CD4-positive, alpha-beta T cell (primary cell): ENCODE results near the gene PLEKHO2. TPM values are rescaled to one million over a fixed set of nuclear protein-coding genes. Genes with fewer than 3 reads are reported as not detected.

Source experiments
- ATAC-seq: fragments of 200-7000 bp; cut with Tn5 transposase; one replicate; pipeline ENCODE4 v1.10.0; 2022; ENCODE audit warnings: mild to moderate bottlenecking; ENCODE audit not compliant: poor library complexity
- CTCF ChIA-PET: fragments of 350-600 bp; sonication (Branson Sonifier 250); formaldehyde crosslinking; loops from one replicate; lab custom pipeline; 2021; ENCODE audit warnings: antibody characterized with exemption, inconsistent platforms; lab: Charles Lee
- POLR2A ChIA-PET: fragments of 350-600 bp; sonication (Branson Sonifier 250); formaldehyde crosslinking; loops from one replicate; lab custom pipeline; 2021; ENCODE audit warnings: antibody characterized with exemption, inconsistent platforms; lab: Charles Lee
- DNase-seq, 14 experiments: peaks; one replicate each; pipeline ENCODE4 v3.0.0-alpha.2; 2013 to 2020; ENCODE audit warnings: mixed read lengths in 2 of 14
- H3K27ac ChIP-seq, 2 donors: one replicate each; pipeline versions ENCODE4 v1.5.1 to v1.7.0; 2013; ENCODE audit warnings: low read length in 2 of 2, low read depth in 1 of 2, mild to moderate bottlenecking in 1 of 2
- H3K27me3 ChIP-seq, 2 experiments: 1 replicate in 1 of 2; 2 replicates in 1 of 2; pipeline versions ENCODE4 v1.6.1 to v1.7.0; 2013; ENCODE audit warnings: low read length in 2 of 2, control low read depth in 1 of 2, mild to moderate bottlenecking in 1 of 2, moderate library complexity in 1 of 2; ENCODE audit not compliant: insufficient read depth in 2 of 2, control insufficient read depth in 1 of 2
- H3K36me3 ChIP-seq: one replicate; pipeline ENCODE4 v1.6.1; 2013; ENCODE audit warnings: low read length, control low read depth; ENCODE audit not compliant: insufficient read depth
- H3K4me1 ChIP-seq: one replicate; pipeline ENCODE4 v1.6.1; 2013; ENCODE audit warnings: low read length, control low read depth; ENCODE audit not compliant: insufficient read depth
- H3K4me3 ChIP-seq: one replicate; pipeline ENCODE4 v1.5.1; 2013; ENCODE audit warnings: mild to moderate bottlenecking, low read length, moderate library complexity
- H3K9me3 ChIP-seq, 2 experiments: 1 replicate in 1 of 2; 2 replicates in 1 of 2; pipeline versions ENCODE4 v1.6.1 to v1.7.0; 2013; ENCODE audit warnings: low read length in 2 of 2, mild to moderate bottlenecking in 2 of 2, control low read depth in 1 of 2, moderate library complexity in 1 of 2; ENCODE audit not compliant: control insufficient read depth in 1 of 2, insufficient read depth in 1 of 2
- H3K27ac Mint-ChIP-seq: one replicate; pipeline ENCODE4 v1.8.0; 2020; ENCODE audit warnings: mixed read lengths
- H3K27me3 Mint-ChIP-seq: one replicate; pipeline ENCODE4 v1.8.0; 2021; ENCODE audit warnings: mixed read lengths
- H3K36me3 Mint-ChIP-seq: one replicate; pipeline ENCODE4 v1.8.0; 2021; ENCODE audit warnings: low read depth, mixed read lengths
- H3K4me1 Mint-ChIP-seq: one replicate; pipeline ENCODE4 v1.8.0; 2021; ENCODE audit warnings: low read depth, mixed read lengths
- H3K4me3 Mint-ChIP-seq: one replicate; pipeline ENCODE4 v1.8.0; 2020; ENCODE audit warnings: mild to moderate bottlenecking, mixed read lengths
- H3K9me3 Mint-ChIP-seq: one replicate; pipeline ENCODE4 v1.8.0; 2020; ENCODE audit warnings: mixed read lengths
- CTCF ChIP-seq: fragments of 200-600 bp; IDR thresholded peaks from one replicate; pipeline ENCODE4 v1.8.0; 2022; ENCODE audit warnings: antibody characterized with exemption, mild to moderate bottlenecking
- intact Hi-C, 2 experiments: fragments of 100-400 bp; cut with DNase I in 1 of 2; cut with micrococcal nuclease in 1 of 2; formaldehyde crosslinking; loops; one replicate each; pipeline versions ENCODE4 v1.15.1 to v1.9.0; 2023 to 2025; cut with DNase I, micrococcal nuclease
- total RNA-seq, 174 experiments: library from RNA in 2 of 174; stranded (reverse) in 2 of 174; gene quantifications; one replicate each; pipeline ENCODE4 v1.2.3 and lab custom pipeline; 2021 to 2026

Gene PLEKHO2
- total RNA-seq, 2 experiments from 2014 or later = 5.6 to 5.9 TPM

DNA sequence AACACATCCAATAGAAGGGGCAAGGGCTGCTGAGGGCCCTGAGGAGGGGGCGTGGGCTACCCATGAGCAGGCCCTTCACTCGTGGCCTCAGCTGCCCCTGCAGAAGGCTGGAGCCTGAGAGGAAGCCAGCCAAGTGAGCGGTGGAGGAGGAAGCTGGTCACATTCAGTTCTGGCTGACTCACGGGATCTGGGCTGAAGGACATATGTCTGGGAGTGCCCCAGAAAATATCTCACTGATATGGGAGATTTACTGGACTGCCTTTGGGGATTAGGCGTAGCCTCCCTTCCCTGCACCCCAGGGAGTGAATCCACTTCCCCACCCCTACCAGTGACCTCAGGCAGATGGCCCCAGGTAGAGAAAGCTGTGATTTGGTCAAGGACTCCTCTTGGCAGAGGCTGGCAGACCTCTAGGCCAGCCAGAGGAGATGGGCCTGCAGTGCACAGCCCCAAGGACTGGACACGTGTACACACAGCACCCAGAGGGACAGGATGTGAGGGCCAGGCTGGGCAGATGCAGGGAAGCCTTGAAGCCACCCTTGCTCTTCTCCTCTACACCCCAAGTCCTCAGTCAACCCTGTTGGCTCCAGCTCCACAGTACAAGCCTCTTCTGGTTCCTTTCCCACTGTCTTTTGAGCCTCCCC lies 55.8 kb downstream of the PLEKHO2 start:
- CTCF ChIA-PET = interaction anchor here (0.6 kb wide), 1 partner anchor 169 kb away, joined by 3 read pairs; no protein-coding TSS in a partner anchor
- H3K4me1 Mint-ChIP-seq = peaks cover 61% of the 10 kb centered on the region
- Histone ChIP-seq H3K27me3 (no peaks in the 10 kb centered on the region), H3K36me3 (no peaks in the 10 kb centered on the region), H3K4me3 (no peak overlapping the region), H3K27ac (peak overlapping the region in 1 of 2 donors; percentile 79), H3K4me1 (peaks cover 65% of the 10 kb centered on the region), H3K9me3 (peaks cover 6 to 10% of the 10 kb centered on the region in 2 experiments)
- DNase-seq (peak in 2 of 14 experiments; percentile 56 to 62), ATAC-seq (no peak)
- intact Hi-C loops = loop anchor here in 1 of 2 experiments (10.0 kb wide), 2 partner anchors 473 to 1487 kb away; partner anchors contain the start of gene MAP2K1
- POLR2A ChIA-PET = interaction anchor here (0.9 to 2.2 kb wide), 2 partner anchors 56 to 60 kb away, joined by 3 to 8 read pairs; no protein-coding TSS in a partner anchor
- peak overlapping the region; percentile 65 for H3K27ac Mint-ChIP-seq
- no peaks in the 10 kb centered on the region for H3K36me3 Mint-ChIP-seq
- TF ChIP-seq CTCF = no peak
- no peaks in the 10 kb centered on the region for H3K27me3 Mint-ChIP-seq
- H3K4me3 Mint-ChIP-seq = no peak overlapping the region
- H3K9me3 Mint-ChIP-seq = no peaks in the 10 kb centered on the region

- H3K27me3 ChIP-seq = no peaks in the 10 kb centered on the region
- H3K4me1 ChIP-seq = peaks cover 63% of the 10 kb centered on the region
- DNase-seq = no peak
- ATAC-seq = no peak
- H3K4me3 ChIP-seq = no peak overlapping the region
- Mint-ChIP-seq H3K9me3 (no peaks in the 10 kb centered on the region), H3K36me3 (no peaks in the 10 kb centered on the region), H3K4me3 (no peak overlapping the region), H3K27me3 (no peaks in the 10 kb centered on the region), H3K27ac (peak overlapping the region; percentile 65), H3K4me1 (peaks cover 61% of the 10 kb centered on the region)
- CTCF ChIA-PET = interaction anchor here (0.8 kb wide), 1 partner anchor 167 kb away, joined by 3 read pairs; no protein-coding TSS in a partner anchor
- no peak overlapping the region for H3K27ac ChIP-seq
- intact Hi-C loops = loop anchor here in 1 of 2 experiments (10.0 kb wide), 2 partner anchors 474 to 1486 kb away; partner anchors contain the start of gene MAP2K1
- peaks cover 6 to 10% of the 10 kb centered on the region in 2 experiments for H3K9me3 ChIP-seq
- no peak for TF ChIP-seq CTCF
- POLR2A ChIA-PET = interaction anchor here (2.2 kb wide), 1 partner anchor 57 kb away, joined by 8 read pairs; no protein-coding TSS in a partner anchor
- H3K36me3 ChIP-seq = no peaks in the 10 kb centered on the region
Observed at GRCh38 chr15:64898406-64898805, 56.7 kb downstream of the PLEKHO2 start.

DNA sequence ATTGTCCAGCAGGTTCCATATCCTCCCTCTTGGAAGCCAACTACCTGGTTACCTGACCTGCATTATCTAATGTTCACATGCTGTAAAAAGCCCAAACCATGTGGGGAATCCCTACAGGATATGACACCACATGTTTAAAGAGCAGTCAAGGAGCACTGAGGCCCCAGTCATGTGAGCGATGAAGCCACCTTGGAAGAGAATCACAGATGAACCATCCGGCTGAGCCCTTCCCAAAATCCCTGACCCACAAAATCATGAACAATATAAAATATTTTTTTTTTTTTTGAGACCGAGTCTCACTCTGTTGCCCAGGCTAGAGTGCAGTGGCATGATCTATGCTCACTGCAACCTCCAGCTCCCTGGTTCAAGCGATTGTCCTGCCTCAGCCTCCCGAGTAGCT lies 59.4 kb downstream of the PLEKHO2 start:
- ChIA-PET POLR2A (interaction anchor here (0.8 to 6.2 kb wide), 2 partner anchors 7 to 75 kb away, joined by 3 to 59 read pairs; partner anchors contain the start of gene PIF1), CTCF (interaction anchor here (1.1 to 2.0 kb wide), 3 partner anchors 64 to 170 kb away, joined by 3 to 6 read pairs (median 4); no protein-coding TSS in a partner anchor)
- intact Hi-C loops = loop anchor here in 1 of 2 experiments (10.0 kb wide), 1 partner anchor 736 kb away; the partner anchor contains the start of gene PPIB
- peaks cover 53% of the 10 kb centered on the region for H3K4me1 Mint-ChIP-seq
- TF ChIP-seq CTCF = no peak
- no peak overlapping the region for H3K4me3 Mint-ChIP-seq
- no peaks in the 10 kb centered on the region for H3K9me3 Mint-ChIP-seq
- H3K27me3 Mint-ChIP-seq = no peaks in the 10 kb centered on the region
- peaks cover 54% of the 10 kb centered on the region for H3K4me1 ChIP-seq
- no peak overlapping the region for H3K4me3 ChIP-seq
- no peaks in the 10 kb centered on the region for H3K36me3 ChIP-seq
- DNase-seq (peak in 1 of 14 experiments; percentile 39), ATAC-seq (no peak)
- no peaks in the 10 kb centered on the region for H3K36me3 Mint-ChIP-seq
- no peaks in the 10 kb centered on the region for H3K27me3 ChIP-seq
- H3K9me3 ChIP-seq = peaks cover 6 to 10% of the 10 kb centered on the region in 2 experiments
- no peak overlapping the region for H3K27ac Mint-ChIP-seq
- H3K27ac ChIP-seq = no peak overlapping the region
